HG03469 (cell line): ENCODE results near the gene LOC128125822.
"Not testable (repeated sequence)": the region's sequence is repeated elsewhere in the genome, so short reads cannot be mapped to it uniquely, and the experiment has no call there.

Source experiments
- ATAC-seq: cut with Tn5 transposase; IDR thresholded peaks from one replicate; pipeline ENCODE4 v1.9.1; 2021; ENCODE audit warnings: mild to moderate bottlenecking, moderate library complexity, moderate number of reproducible peaks; ENCODE audit not compliant: unreplicated experiment

LOC128125822 gene

GRCh38 chr6:63572044-63572746 lies at the start of gene LOC128125822, which contains the start of gene PTP4A1:
TSS of gene LOC128125822 (plus strand) at chr6:63572480.
TSS of gene PTP4A1 (plus strand) at chr6:63572480. CDS start at chr6:63576881, 4,401 bp downstream.
- peak; percentile 93 for ATAC-seq

- ATAC-seq = not testable (repeated sequence)
Measured at GRCh38 chr6:63522911-63523287, 49.4 kb upstream of the LOC128125822 start.

GRCh38 chr6:63523630-63524029 lies 48.6 kb upstream of the LOC128125822 start:
- no peak for ATAC-seq

GRCh38 chr6:63525186-63525878 lies 46.9 kb upstream of the LOC128125822 start:
- ATAC-seq = no peak

- ATAC-seq = no peak
Measured at GRCh38 chr6:63526931-63527330, 45.3 kb upstream of the LOC128125822 start.

- no peak for ATAC-seq
Measured at GRCh38 chr6:63527658-63528514, 44.4 kb upstream of the LOC128125822 start.

GRCh38 chr6:63529498-63529897 lies 42.8 kb upstream of the LOC128125822 start:
- no peak for ATAC-seq

GRCh38 chr6:63530182-63530581 lies 42.1 kb upstream of the LOC128125822 start:
- no peak for ATAC-seq

- no peak for ATAC-seq
Measured at GRCh38 chr6:63530991-63531390, 41.3 kb upstream of the LOC128125822 start.

GRCh38 chr6:63533026-63533425 lies 39.3 kb upstream of the LOC128125822 start:
- no peak for ATAC-seq

- ATAC-seq = no peak
Measured at GRCh38 chr6:63533952-63534351, 38.3 kb upstream of the LOC128125822 start.

GRCh38 chr6:63537201-63537958 lies 34.9 kb upstream of the LOC128125822 start:
- ATAC-seq = peak; percentile 25

GRCh38 chr6:63537959-63538300 lies 34.4 kb upstream of the LOC128125822 start:
- ATAC-seq = peak; percentile 64

- no peak for ATAC-seq
Measured at GRCh38 chr6:63538550-63538949, 33.7 kb upstream of the LOC128125822 start.

- ATAC-seq = no peak
Measured at GRCh38 chr6:63543001-63543400, 29.3 kb upstream of the LOC128125822 start.

GRCh38 chr6:63543982-63544381 lies 28.3 kb upstream of the LOC128125822 start:
- no peak for ATAC-seq

- ATAC-seq = no peak
Measured at GRCh38 chr6:63546236-63546635, 26.0 kb upstream of the LOC128125822 start.

- ATAC-seq = no peak
Measured at GRCh38 chr6:63546697-63547096, 25.6 kb upstream of the LOC128125822 start.

- no peak for ATAC-seq
Measured at GRCh38 chr6:63549076-63549475, 23.2 kb upstream of the LOC128125822 start.

- peak; percentile 98 for ATAC-seq
Measured at GRCh38 chr6:63553208-63553607, 19.1 kb upstream of the LOC128125822 start.

GRCh38 chr6:63553900-63554299 lies 18.4 kb upstream of the LOC128125822 start:
- ATAC-seq = no peak
